ENCODE data around the gene EPHA6. TPM values are rescaled to one million over a fixed set of nuclear protein-coding genes. Genes with fewer than 3 reads are reported as not detected.

Gene EPHA6
- total and polyA plus RNA-seq, 9 of the 15 experiments (the other 6 are each of a cell fraction or from before 2014, with no cell fraction given): not detected

DNA sequence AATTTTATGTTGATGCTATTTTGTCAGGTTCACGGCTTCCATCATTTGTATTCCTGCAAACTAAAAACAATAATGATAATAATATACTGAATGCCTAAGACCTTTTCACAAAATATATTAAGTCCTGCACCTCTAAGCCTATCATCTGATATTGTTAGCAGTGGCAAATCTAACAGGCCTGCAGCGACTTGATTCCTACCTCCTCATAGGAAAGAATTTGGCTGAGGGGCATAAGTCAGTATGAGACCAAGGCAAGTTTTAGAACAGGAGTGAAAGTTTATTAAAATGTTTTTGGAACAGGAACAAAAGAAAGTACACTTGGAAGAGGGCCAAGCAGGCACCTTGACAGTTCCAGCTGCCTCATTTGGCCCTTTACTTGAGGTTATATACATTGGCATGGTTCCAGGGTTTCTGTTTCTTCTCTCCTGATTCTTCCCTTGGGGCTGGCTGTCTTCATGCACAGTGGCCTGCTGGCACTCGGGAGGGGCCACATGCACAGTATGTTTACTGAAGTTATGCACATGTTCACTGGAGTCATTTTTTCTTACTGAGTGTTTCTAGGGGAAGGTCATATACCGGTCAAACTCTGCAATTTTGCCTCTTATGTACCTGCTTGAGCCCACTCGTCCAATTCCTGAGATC is 418.1 kb downstream of the EPHA6 start (continued):
- TF ChIP-seq ZNF584 (CRISPR knock-in tag; IDR thresholded peaks at IDR 0.05; ENCODE audit: low read depth): no peak
- no peak for TF ChIP-seq TAL1 (IDR thresholded peaks at IDR 0.05)
- TF ChIP-seq FIP1L1 (IDR thresholded peaks at IDR 0.05; ENCODE audit: low read depth, low read length, poor library complexity, severe bottlenecking): no peak
- TF ChIP-seq ZNF224 (CRISPR knock-in tag; IDR thresholded peaks at IDR 0.05): no peak
- no peak for TF ChIP-seq BDP1 (IDR thresholded peaks at IDR 0.05; ENCODE audit: insufficient read depth, insufficient read length)
- no peak for TF ChIP-seq TFAM (CRISPR knock-in tag; conservative IDR thresholded peaks at IDR 0.05)

DNA sequence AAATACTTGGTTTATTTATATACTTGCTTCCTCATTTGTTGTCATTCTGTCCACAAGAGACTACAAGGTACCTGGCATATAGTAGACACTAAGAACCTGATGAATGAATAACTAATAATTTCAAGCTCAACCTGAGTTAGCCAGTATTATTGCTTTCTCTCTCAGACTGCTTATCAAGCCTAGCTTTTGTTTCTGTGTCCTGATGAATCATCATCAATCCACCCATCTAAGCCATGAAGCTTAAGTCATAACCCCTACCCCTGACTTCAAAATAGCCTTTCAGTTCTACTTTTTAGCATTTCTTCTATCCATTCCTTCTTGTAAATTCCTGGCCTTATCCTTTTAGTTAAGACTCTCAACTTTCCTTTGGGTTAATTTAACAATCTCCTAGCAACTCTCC is 420.8 kb downstream of the EPHA6 start:
- H3K4me2 ChIP-seq (ENCODE audit: insufficient read depth, low read length): no peak overlapping the region
- no peak overlapping the region for H3K4me3 ChIP-seq
- intact Hi-C loops (cut with micrococcal nuclease) (no loop called here), in situ Hi-C loops (cut with MboI) (no loop called here)
- H3K4me1 ChIP-seq (replicated peaks in 1 of 2; ENCODE audit: control insufficient read depth in 2 of 2, insufficient read depth in 2 of 2, low read length in 2 of 2): no peaks in the 10 kb centered on the region
- H4K20me1 ChIP-seq (replicated peaks; ENCODE audit: control insufficient read depth, insufficient read depth, low read length): no peaks in the 10 kb centered on the region
- ATAC-seq: no peak
- ChIA-PET CTCF (ENCODE audit: low intra/inter-chr PET ratio) (no interaction called here), POLR2A (no interaction called here)
- H3K36me3 ChIP-seq (ENCODE audit: control insufficient read depth, insufficient read depth, low read length): no peaks in the 10 kb centered on the region
- no TSS peak for BruUV-seq (replicated peaks)
- FAIRE-seq: no peak
- H3K27ac ChIP-seq (ENCODE audit: extremely low read depth, low read depth, low read length): no peak overlapping the region
- H3K27me3 ChIP-seq (ENCODE audit: control insufficient read depth in 2 of 2, insufficient read depth in 2 of 2, low read length in 2 of 2): no peaks in the 10 kb centered on the region
- no peak overlapping the region for H3K9ac ChIP-seq (ENCODE audit: insufficient read depth in 1 of 2, low read depth in 2 of 2, low read length in 2 of 2)
- no peak for DNase-seq (ENCODE audit: extremely low read depth in 1 of 4, low spot score in 3 of 4)
- no peaks in the 10 kb centered on the region for H3K79me2 ChIP-seq (ENCODE audit: control insufficient read depth, insufficient read depth, low read length)
- H2AFZ ChIP-seq (ENCODE audit: low read depth, low read length): no peak overlapping the region
- H3K9me1 ChIP-seq (ENCODE audit: control insufficient read depth, insufficient read depth, low read length): no peaks in the 10 kb centered on the region
- no peaks in the 10 kb centered on the region for H3K9me3 ChIP-seq (replicated peaks; ENCODE audit: control insufficient read depth, insufficient read depth, low read depth, low read length)
- TF ChIP-seq, protein P1, sequence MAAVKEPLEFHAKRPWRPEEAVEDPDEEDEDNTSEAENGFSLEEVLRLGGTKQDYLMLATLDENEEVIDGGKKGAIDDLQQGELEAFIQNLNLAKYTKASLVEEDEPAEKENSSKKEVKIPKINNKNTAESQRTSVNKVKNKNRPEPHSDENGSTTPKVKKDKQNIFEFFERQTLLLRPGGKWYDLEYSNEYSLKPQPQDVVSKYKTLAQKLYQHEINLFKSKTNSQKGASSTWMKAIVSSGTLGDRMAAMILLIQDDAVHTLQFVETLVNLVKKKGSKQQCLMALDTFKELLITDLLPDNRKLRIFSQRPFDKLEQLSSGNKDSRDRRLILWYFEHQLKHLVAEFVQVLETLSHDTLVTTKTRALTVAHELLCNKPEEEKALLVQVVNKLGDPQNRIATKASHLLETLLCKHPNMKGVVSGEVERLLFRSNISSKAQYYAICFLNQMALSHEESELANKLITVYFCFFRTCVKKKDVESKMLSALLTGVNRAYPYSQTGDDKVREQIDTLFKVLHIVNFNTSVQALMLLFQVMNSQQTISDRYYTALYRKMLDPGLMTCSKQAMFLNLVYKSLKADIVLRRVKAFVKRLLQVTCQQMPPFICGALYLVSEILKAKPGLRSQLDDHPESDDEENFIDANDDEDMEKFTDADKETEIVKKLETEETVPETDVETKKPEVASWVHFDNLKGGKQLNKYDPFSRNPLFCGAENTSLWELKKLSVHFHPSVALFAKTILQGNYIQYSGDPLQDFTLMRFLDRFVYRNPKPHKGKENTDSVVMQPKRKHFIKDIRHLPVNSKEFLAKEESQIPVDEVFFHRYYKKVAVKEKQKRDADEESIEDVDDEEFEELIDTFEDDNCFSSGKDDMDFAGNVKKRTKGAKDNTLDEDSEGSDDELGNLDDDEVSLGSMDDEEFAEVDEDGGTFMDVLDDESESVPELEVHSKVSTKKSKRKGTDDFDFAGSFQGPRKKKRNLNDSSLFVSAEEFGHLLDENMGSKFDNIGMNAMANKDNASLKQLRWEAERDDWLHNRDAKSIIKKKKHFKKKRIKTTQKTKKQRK (IDR thresholded peaks at IDR 0.05; ENCODE audit: borderline replicate concordance, low read depth, low read length): no peak
- TF ChIP-seq CBX3 (IDR thresholded peaks at IDR 0.05; ENCODE audit: borderline replicate concordance in 1 of 2, low read length in 2 of 2) (no peak), ZNF174 (CRISPR knock-in tag; IDR thresholded peaks at IDR 0.05) (no peak), ARHGAP35 (IDR thresholded peaks at IDR 0.05; ENCODE audit: partially characterized antibody) (no peak), TCF3 (CRISPR knock-in tag; IDR thresholded peaks at IDR 0.05) (no peak), KAT8 (IDR thresholded peaks at IDR 0.05; ENCODE audit: low read depth) (no peak), MAFG (tag; conservative IDR thresholded peaks at IDR 0.05) (no peak), NR4A1 (CRISPR knock-in tag; IDR thresholded peaks at IDR 0.05) (no peak), NR4A1 (tag; IDR thresholded peaks at IDR 0.05) (no peak), ZNF518B (CRISPR knock-in tag; IDR thresholded peaks at IDR 0.05) (no peak)

Measured in K562 (cell line).